A673 (cell line): ENCODE measurements around the gene POP4.

Source experiments
- CTCF ChIP-seq: fragments of 300-800, 200-600 bp; sonication (generic); conservative IDR thresholded peaks from 2 replicates; pipeline ENCODE4 v1.5.1; 2017; ENCODE audit warnings: low read depth, mild to moderate bottlenecking, antibody characterized with exemption, low read length, moderate library complexity, mixed read lengths
- EZH2 ChIP-seq: fragments of 200-600 bp; sonication (generic); IDR thresholded peaks from 2 replicates; pipeline ENCODE4 v1.6.1; 2017; ENCODE audit warnings: borderline replicate concordance, low read depth, mild to moderate bottlenecking, mixed read lengths, antibody characterized with exemption, low read length; ENCODE audit not compliant: poor library complexity, severe bottlenecking

DNA sequence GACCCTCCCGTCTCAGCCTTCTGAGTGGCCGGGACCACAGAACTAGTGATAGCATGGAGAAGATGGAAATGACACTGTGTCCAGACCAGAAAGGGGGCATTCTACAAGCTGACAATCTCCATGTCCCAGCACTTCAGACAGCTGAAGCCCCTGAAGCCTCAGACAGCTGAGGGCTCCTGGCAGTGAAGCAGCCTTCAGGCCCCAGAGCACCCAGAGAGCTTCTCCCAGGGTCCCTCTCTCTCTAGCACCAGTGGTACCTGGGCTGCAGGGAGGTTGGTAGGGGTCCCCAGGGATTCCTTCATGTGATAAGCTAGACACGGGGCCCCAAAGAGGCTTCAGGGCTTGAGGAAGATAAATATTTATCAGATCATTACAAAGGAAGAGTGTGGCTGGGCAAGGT lies 7.6 kb upstream of the POP4 start:
- TF ChIP-seq CTCF (no peak), EZH2 (no peak)
